GDM1 (cell line): ENCODE data around the gene MAGEB4.
"Not testable (repeated sequence)": the region's sequence is repeated elsewhere in the genome, so short reads cannot be mapped to it uniquely, and the experiment has no call there.

Source experiments
- DNase-seq: peaks from one replicate; lab custom pipeline; 2025; lab: John Stamatoyannopoulos, UW

Gene MAGEB4, protein sequence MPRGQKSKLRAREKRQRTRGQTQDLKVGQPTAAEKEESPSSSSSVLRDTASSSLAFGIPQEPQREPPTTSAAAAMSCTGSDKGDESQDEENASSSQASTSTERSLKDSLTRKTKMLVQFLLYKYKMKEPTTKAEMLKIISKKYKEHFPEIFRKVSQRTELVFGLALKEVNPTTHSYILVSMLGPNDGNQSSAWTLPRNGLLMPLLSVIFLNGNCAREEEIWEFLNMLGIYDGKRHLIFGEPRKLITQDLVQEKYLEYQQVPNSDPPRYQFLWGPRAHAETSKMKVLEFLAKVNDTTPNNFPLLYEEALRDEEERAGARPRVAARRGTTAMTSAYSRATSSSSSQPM

DNA sequence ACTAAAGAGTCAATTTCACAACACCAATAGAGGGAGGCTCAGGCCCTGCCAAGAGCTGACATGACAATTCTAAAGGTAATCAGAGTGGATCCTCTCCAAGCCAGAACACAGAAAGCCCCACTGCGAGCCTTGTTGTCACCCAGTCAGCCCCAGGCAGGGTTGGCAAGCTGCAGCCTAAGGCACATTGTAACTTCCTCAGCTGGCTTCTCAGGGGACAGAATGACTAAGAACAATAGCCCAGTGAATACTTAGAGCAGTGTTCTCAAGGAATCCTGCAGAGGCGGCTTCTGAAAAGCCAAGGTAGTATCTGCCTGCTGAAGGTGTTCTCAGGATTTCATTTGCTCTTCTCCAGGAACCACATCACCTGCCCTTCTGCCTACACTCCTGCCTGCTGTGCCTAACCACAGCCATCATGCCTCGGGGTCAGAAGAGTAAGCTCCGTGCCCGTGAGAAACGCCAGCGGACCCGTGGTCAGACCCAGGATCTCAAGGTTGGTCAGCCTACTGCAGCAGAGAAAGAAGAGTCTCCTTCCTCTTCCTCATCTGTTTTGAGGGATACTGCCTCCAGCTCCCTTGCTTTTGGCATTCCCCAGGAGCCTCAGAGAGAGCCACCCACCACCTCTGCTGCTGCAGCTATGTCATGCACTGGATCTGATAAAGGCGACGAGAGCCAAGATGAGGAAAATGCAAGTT lies at the start of gene MAGEB4:
TSS of gene MAGEB4 (plus strand) at position 277 of the 692 bp plus-strand sequence. CDS start at position 413, 136 bp downstream.
- DNase-seq = no peak

DNA sequence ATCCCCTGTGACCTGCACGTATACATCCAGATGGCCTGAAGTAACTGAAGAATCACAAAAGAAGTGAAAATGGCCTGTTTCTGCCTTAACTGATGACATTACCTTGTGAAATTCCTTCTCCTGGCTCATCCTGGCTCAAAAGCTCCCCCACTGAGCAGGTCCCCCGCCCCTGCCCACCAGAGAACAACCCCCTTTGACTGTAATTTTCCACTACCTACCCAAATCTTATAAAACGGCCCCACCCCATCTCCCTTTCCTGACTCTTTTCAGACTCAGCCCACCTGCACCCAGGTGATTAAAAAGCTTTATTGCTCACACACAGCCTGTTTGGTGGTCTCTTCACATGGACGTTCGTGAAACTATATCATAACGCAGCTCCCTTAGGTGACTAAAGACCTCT lies 47.9 kb upstream of the MAGEB4 start:
- DNase-seq = not testable (repeated sequence)

DNA sequence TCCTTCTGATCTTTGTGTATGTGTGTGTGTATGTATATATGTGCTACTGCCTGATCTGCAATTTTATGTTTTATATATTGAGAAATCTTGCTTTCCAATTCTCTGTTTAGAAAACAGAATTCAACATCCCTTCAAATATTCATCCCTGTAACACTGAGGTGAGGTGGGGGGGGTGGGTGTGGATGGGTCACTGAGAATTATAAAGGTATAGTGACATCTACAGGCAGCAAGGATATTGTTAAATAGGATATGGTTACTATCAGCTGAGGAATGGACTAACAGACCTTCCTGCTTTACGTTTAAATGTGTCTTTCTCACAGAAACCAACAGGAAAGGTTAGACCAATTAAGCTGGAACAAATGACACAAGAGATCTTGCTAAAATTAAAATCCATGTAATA lies 45.5 kb upstream of the MAGEB4 start:
- DNase-seq = no peak

DNA sequence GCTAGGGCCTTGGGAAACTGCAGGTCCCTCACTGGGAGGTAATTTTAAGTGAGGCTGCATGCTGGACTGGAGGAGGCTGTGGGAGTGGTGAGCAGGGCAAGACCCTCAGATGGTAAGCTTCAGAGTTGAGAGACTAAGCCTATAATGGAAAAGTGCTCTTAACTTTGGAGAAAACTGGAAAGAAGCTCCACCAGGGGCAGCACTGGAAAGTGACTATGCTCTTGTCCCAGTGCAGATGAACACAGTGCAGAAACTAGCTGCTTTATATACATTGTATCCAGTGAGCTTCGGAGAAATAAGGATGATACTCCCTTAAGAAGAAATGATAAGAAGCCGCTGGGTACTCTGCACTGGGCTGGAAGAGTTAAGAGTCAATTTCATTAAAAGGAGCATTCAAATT lies 29.6 kb upstream of the MAGEB4 start:
- no peak for DNase-seq

DNA sequence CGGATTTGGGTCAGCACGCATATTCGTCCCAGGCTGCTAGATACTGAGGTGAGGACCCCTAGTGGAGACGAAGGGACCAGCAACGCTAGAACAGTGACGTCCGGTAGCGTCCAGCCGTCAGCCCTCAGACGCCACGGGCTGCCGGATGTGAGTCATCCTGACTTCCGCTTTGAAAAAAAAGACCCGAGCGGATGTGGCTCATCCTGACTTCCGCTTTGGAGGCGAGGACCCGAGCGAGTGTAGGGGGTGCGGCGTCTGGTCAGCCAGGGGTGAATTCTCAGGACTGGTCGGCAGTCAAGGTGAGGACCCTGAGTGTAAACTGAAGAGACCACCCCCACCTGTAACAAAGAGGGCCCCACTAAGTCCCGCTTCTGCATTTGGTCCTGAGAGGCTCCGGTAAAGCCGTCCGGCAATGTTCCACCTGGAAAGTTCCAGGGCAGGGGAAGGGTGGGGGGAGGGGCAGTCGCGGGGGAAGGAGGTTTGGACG lies 26.4 kb upstream of the MAGEB4 start, which contains the start of gene MAGEB2:
TSS of gene MAGEB2 (plus strand) at position 207 of the 487 bp plus-strand sequence. CDS start 3,018 bp downstream, outside the sequence.
- DNase-seq = no peak

DNA sequence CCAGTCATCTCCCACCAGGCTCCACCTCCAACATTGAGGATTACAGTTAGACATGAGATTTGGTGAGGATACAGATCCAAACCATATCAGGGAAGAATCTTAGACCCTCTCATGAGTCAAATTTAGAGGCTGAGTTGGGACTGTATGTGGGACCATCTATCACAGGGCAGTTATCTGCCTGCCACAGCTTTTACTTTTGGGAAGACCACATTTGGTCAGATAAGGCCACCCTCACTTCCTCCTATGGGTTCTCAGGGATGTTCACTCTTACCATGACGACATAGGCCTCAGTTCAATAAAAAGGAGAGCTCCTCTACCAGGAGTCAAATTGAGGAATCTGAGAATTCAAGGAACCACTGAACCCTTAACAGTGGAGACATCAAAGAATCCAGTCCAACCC lies 24.3 kb upstream of the MAGEB4 start:
- no peak for DNase-seq

DNA sequence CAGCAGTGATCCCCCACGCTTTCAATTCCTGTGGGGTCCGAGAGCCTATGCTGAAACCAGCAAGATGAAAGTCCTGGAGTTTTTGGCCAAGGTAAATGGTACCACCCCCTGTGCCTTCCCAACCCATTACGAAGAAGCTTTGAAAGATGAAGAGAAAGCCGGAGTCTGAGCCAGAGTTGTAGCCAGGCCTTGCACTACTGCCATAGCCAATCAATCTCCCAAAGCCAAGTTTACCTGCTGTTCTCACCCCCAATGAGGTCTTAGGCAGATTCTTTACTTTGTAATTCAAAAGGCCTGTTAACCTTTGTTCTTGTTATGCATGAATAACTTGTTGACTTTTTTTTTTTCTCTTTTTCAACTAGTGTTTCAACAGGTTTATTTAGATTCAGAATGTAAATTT lies 22.4 kb upstream of the MAGEB4 start:
- no peak for DNase-seq

DNA sequence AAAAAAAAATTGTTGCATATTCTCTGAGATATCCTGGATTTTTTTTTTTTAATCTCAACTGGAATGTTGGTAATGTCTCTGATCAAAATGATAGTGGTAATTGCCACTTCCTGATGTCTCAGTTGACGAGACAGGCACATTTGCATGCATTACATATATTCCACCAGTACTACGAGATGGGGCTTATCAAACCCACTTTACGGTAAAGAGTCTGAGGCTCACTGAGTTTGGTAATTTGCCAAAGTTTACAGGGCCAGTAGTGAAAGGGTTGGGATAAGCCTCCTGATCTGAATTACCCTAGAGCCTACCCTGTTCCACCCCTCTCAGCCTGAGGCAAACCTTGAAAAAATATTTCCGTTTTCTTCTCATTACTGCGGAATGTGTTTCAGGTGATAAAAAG lies 21.1 kb upstream of the MAGEB4 start:
- no peak for DNase-seq

DNA sequence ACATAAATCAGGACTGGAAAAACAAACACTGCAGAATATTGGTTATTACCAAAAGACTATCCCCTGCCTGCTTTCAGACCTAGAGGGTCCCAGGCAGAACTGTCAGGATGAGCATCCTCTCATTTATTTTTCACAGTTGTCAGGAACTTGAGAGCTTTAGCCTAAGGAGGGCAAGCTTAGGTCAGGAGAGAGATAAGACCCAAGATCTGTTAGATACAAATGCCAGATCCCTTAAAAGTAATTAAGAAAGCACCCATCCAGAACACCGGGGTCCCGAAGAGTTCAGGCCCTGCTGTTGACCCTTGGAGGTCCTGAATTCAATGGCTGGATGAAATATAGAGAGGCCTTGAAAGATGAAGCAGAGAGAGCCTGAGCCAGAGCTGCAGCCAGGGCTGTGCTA lies 17.3 kb upstream of the MAGEB4 start:
- no peak for DNase-seq

DNA sequence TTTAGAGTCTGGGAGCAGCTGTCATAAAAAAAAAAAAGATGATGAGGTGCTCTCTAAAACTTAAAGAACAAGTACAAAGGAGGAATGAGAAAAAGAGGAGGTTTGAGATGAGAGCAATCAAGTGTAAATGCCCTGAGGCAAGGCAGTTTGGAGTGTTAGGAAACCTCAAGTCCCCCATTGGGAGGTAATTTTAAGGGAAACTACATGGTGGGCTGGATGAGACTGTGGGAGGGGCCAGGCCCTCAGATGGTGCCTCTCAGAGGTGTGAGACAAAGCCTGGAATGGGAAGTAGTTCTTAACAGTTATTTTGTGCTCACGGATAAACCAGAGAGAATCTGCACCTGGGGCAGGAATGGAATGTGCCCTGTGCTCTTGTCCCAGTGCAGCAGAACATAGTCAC lies 13.3 kb upstream of the MAGEB4 start:
- no peak for DNase-seq

DNA sequence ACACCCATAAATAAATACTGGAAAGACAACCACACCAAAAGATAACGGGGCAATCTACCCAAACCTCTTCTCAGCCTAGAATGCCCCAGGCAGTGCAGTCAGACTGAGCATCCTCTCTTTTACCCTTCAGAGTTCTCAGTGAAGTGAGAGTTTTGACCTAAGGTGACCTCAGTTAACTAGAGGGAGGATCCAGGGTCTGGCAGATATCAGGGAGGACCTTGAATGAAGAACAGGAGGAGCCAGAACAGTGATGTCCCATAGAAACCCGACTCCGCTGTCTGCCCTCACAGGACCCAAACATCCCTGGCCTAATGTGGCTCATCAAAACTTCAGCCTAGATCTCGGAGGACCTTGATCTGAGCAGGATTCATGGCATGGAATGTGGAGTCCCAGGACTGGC lies 11.4 kb upstream of the MAGEB4 start, which contains the start of gene MAGEB3:
TSS of gene MAGEB3 (plus strand) at position 263 of the 400 bp plus-strand sequence. CDS start 5,268 bp downstream, outside the sequence.
- DNase-seq = no peak

DNA sequence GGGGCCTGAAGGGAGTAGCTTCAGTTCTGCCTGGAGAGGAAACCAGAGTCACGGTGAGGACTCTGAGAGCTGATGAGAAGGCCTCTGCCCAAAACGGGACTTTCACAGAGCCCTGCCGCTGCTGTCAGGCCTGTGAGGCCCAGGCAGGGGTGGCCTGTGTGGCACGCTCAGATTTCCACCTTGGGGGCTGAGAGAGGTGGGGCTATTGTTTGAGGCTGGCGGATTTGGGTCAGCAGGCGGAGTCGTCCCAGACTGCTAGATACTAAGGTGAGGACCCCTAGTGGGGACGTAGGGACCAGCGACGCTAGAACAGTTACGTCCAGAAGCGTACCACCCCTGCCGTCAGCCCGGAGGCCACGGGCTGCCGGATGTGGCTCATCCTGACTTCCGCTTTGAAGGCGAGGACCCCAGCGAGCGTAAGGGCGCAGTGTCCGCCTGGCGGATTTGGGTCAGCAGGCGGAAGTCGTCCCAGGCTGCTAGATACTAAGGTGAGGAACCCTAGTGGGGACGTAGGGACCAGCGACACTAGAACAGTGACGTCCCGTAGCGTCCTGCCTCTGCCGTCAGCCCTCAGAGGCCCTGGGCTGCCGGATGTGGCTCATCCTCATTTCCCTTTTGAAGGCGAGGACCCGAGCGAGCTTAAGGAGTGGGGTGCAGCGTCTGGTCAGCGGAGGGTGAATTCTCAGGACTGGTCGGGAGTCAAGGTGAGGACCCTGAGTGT lies 5.1 kb downstream of the MAGEB4 start, which contains the start of gene MAGEB1:
TSS of gene MAGEB1 (plus strand) at position 378 of the 721 bp plus-strand sequence. CDS start 3,348 bp downstream, outside the sequence.
- DNase-seq = no peak

DNA sequence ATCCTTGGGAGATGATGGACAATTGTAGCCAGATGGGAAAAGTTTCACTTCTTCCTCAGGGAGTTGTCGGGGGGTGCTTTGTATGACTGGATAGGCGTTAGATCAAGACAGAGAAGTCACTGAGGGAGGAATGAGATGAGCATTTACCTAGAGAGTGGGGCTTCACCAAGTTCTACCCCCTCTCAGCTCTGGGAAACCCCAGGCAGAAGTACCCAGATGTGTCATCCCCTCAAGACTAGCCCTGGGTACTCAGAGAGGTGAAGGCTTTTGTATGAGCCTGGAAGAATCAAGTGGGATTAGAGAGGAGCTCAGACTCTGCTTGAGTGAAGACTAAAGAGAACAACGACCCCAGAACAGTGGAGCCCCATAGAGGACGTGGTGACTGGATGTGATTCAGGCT lies 7.1 kb downstream of the MAGEB4 start:
- DNase-seq = no peak

DNA sequence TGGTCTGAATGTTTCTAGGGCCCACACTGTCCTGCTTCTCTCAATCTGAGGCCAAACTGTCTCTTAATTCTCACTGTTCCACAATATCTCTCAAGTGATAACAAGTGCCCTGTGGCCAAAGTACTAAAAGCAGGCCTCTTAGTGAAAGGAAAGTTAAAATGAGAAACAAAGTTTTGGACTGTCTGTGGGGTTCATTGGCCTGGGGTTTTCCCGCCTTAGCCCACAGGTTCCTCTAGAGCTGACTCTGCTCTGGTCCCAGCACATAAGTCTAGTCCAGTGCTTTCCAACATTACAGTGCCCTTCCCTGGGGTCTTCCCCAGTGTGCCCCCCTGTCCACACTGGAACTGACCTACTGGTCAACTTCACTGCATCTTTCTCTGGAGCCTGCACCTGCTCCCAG lies 11.5 kb downstream of the MAGEB4 start:
- no peak for DNase-seq

DNA sequence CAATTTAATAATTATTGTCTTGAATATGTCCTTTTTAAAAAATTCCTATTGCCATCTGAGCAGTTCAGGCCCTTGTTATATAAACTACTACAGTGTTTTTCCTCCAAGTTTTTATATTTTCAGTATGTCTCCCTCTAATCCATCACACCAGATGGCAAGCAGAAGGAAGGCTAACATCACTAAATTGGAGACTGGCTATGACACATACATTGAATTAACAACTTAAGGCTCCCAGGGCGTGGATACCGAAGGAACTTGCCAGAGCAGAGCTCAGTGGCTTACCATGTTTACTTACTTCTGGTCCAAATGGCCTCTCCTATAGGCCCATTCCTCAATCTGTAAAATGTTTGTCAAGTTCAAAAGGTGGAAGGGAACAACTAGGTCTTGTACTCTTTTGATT lies 18.1 kb downstream of the MAGEB4 start:
- DNase-seq = no peak

DNA sequence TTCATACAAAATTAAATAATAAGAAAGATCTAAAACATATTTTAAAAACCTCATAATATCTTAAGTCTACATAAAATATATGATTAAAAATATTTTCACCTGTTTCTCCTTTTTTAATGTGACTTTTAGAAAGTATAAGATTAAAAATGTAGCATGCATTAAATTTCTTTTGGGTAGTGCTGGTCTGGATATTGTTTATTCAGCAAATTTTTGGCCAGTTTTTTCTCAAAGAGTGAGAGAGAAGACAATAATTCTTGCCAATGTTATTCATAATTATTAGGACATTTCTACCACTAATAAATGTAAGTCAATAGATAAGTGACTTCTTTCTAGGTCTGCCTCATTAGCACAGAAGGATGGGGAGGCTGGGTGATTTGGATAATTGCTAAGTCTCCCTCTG lies 19.2 kb downstream of the MAGEB4 start:
- no peak for DNase-seq

DNA sequence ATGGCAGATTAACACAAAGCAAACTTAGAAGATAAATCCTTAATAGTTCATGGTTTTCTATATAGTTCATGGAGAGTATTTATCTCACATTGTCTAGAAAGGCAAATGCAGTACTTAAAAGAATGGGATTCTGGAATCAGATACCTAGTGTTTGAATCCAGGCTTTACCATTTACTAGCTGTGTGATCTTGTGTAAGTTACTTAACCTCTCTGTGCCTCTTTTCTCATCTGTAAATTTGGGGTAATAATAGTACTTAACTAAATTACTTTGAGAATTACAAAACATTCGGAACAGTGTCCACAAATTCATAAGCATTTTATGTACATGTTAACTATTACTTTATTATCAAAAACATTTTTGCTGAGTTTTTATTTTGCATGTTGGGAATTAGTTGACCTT lies 21.0 kb downstream of the MAGEB4 start:
- DNase-seq = no peak

DNA sequence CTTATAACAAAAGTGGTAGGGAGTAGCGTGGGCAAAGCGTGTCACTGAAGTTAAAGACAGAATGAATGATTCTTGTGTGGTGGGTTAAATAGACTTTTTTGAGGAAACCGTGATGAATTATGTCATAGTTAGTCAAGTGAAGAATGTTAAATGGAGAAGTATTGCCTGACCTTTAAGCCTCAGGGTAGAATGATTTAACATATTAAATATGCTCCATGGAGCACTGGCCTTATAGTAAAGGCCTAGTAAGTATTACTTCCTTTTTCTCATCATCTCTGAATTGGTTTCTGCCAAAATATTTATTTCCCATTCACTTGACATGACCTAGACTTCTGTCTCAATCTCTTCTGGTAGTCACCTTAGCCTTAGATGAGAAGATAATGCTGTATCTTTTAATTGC lies 28.8 kb downstream of the MAGEB4 start:
- no peak for DNase-seq

DNA sequence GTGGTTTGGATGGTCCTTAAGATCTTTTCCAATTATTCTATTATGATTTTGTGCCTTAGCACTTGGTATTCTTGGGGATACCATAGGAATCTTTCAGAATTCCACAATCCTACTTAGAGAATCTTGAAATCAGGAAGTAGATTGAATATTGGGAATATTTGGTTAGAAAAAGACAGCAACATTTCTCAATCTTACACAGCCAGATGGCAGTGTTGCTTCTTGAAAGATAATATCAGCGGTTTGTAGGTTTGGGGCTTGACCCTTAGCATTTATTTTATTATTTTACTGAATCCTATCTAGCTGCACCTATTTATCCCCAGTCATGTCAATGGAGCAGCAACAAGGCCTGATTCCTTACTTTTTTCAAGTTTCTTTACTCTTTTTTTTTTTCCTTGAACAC lies 33.7 kb downstream of the MAGEB4 start:
- DNase-seq = no peak

DNA sequence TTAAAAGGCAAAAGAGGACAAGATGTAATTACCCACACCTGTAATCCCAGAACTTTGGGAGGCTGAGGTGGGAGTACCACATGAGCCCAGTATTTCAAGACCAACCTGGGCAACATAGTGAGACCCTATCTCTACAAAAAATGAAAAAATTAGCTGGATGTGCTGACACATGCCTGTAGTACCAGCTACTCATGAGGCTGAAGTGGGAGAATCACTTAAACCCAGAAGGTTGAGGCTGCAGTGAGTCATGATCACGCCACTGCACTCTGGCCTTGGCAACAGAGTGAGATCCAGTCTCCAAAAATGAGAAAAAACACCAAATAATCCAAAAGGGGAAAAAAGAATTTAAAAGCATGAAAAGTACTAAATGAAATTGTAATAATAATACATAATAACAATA lies 36.6 kb downstream of the MAGEB4 start:
- no peak for DNase-seq

DNA sequence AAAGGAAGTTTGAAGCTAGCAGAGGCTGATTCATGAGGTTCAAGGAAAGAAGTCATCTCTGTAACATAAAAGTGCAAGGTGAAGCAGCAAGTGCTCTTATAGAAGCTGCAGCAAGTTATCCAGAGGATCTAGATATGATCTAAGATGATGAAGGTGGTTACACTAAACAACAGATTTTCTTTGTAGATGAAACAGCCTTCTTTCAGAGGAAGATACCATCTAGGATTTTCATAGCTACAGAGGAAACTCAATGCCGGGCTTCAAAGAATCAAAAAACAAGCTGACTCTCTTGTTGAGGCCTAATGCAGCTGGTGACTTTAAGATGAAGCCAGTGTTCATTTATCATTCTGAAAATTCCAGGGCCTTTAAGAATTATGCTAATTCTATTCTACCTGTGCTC lies 38.6 kb downstream of the MAGEB4 start:
- DNase-seq = no peak

DNA sequence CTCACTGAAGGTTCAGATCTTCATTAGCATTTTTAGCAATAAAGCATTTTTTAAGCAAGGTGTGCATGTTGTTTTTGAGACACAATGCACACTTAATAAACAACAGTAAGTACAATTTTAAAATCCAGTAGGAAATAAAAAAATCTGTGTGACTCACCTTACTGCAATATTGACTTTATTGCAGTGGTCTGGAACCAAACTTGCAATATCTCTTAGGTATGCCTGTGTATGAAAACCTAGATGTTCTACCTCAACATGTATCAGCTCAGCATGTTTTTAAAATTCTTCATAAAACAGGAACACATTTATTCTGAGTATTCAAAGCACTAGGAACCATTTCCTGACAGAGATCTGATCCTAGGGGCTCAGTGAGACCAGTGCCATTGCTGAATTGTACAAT lies 40.7 kb downstream of the MAGEB4 start:
- no peak for DNase-seq
